Esophagus squamous epithelium (tissue), 5 donors: ENCODE data around the gene PLK5. TPM values are rescaled to one million over a fixed set of nuclear protein-coding genes. Genes with fewer than 3 reads are reported as not detected.
"Not testable (repeated sequence)": the region's sequence is repeated elsewhere in the genome, so short reads cannot be mapped to it uniquely, and the experiment has no call there.

Source experiments
- DNase-seq: peaks from one replicate; lab custom pipeline; 2025; lab: John Stamatoyannopoulos, UW
- H3K27ac ChIP-seq, 4 donors: fragments of 200-600 bp; sonication (generic); one replicate each; pipeline ENCODE4 v1.5.1; 2016 to 2019; ENCODE audit warnings: mild to moderate bottlenecking in 1 of 4
- H3K27me3 ChIP-seq, 4 donors: fragments of 200-600 bp; sonication (generic); 1 replicate in 3 of 4; 2 replicates in 1 of 4; pipeline versions ENCODE4 v1.5.1 to v1.6.0; 2017 to 2021; ENCODE audit warnings: antibody characterized with exemption in 1 of 4
- H3K36me3 ChIP-seq, 3 donors: fragments of 200-600 bp; sonication (generic); one replicate each; pipeline ENCODE4 v1.5.1; 2016 to 2019
- H3K4me1 ChIP-seq, 3 donors: fragments of 200-600 bp; sonication (generic); one replicate each; pipeline ENCODE4 v1.5.1; 2017 to 2019
- H3K4me3 ChIP-seq, 4 donors: fragments of 200-600 bp; sonication (generic); 1 replicate in 3 of 4; 2 replicates in 1 of 4; pipeline ENCODE4 v1.5.1; 2016 to 2019; ENCODE audit warnings: mild to moderate bottlenecking in 2 of 4, moderate library complexity in 1 of 4
- H3K9me3 ChIP-seq, 3 donors: fragments of 200-600 bp; sonication (generic); one replicate each; pipeline ENCODE4 v1.5.1; 2016 to 2019
- POLR2A ChIP-seq, 4 donors: fragments of 450-650 bp; IDR thresholded peaks; one replicate each; pipeline ENCODE4 v1.6.1; 2017; ENCODE audit warnings: antibody characterized with exemption in 4 of 4, mild to moderate bottlenecking in 4 of 4, moderate library complexity in 3 of 4
- WGBS, 2 donors: methylation state at CpG; one replicate each; pipeline ENCODE4 v1.1.5; 2018; 5-methylcytosine and 5-hydroxymethylcytosine counted together
- intact Hi-C: fragments of 100-400 bp; cut with DNase I; formaldehyde crosslinking; loops from one replicate; pipeline ENCODE4 v1.15.0; 2022
- total RNA-seq, 4 donors: library from RNA; depleted of rRNA; stranded (reverse); fragments of >200 nt; gene quantifications; one replicate each; pipeline ENCODE4 v1.1.0, GENCODE V29; 2016
- TF ChIP-seq, protein P1 (sequence below), 6 experiments: fragments of 450-650 bp in 4 of 6; fragments of 200-600 bp in 2 of 6; sonication (generic) in 2 of 6; IDR thresholded peaks; one replicate each; pipeline ENCODE4 v1.5.1; 2016 to 2019; ENCODE audit warnings: antibody characterized with exemption in 6 of 6, mild to moderate bottlenecking in 4 of 6, moderate library complexity in 4 of 6
- donor health status: DM: yes; HTN: yes; CAD: no.

The PLK5 gene
- total RNA-seq, 4 donors from 2014 or later, result 0.19 to 0.66 TPM; not detected in 2

- intact Hi-C loops, result no loop called here
- TF ChIP-seq, protein P1, sequence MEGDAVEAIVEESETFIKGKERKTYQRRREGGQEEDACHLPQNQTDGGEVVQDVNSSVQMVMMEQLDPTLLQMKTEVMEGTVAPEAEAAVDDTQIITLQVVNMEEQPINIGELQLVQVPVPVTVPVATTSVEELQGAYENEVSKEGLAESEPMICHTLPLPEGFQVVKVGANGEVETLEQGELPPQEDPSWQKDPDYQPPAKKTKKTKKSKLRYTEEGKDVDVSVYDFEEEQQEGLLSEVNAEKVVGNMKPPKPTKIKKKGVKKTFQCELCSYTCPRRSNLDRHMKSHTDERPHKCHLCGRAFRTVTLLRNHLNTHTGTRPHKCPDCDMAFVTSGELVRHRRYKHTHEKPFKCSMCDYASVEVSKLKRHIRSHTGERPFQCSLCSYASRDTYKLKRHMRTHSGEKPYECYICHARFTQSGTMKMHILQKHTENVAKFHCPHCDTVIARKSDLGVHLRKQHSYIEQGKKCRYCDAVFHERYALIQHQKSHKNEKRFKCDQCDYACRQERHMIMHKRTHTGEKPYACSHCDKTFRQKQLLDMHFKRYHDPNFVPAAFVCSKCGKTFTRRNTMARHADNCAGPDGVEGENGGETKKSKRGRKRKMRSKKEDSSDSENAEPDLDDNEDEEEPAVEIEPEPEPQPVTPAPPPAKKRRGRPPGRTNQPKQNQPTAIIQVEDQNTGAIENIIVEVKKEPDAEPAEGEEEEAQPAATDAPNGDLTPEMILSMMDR (IDR thresholded peaks at IDR 0.05), result no peak
- TF ChIP-seq POLR2A (IDR thresholded peaks at IDR 0.05), result no peak
- H3K4me1 ChIP-seq, result peaks cover 17 to 29% (median 22%) of the 10 kb centered on the region in 3 donors
- no peaks in the 10 kb centered on the region for H3K36me3 ChIP-seq
- no peak overlapping the region for H3K27ac ChIP-seq
- WGBS, 2 donors, result 59 to 62% methylated on average over 4 to 6 of the region's 8 CpGs
- no peaks in the 10 kb centered on the region for H3K9me3 ChIP-seq
- no peak for DNase-seq
- no peak overlapping the region for H3K4me3 ChIP-seq
- peaks cover 0 to 58% (median 0%) of the 10 kb centered on the region in 4 donors for H3K27me3 ChIP-seq
These were observed 7.5 kb upstream of the PLK5 start for GRCh38 chr19:1516395-1516753.

DNA sequence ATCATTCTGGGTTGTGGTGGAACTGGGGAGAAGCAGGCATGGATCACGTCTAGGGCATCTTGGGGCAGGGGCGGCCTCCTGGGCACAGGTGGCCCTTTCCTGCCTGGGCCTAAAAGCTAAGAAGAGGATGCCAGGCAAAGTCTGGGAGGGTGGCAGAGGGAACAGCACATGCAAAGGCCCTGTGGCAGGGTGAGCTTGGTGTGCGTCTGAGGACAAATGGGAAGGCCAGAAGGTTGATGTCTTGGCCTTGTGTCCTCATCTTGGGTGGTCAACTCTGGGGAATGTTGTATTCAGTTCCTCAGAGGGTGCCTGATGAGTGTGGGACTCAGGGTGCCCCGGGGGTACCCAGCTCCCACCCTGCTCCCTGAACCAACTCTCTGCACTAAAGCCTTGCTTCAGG, 5.4 kb upstream of the PLK5 start:
- H3K9me3 ChIP-seq, result no peaks in the 10 kb centered on the region
- intact Hi-C loops, result no loop called here
- no peak overlapping the region for H3K4me3 ChIP-seq
- WGBS, 2 donors, result 100% methylated on average over 1 to 3 of the region's 4 CpGs
- DNase-seq, result no peak
- H3K27me3 ChIP-seq, result peaks cover 0 to 58% (median 3%) of the 10 kb centered on the region in 4 donors
- H3K36me3 ChIP-seq, result no peaks in the 10 kb centered on the region
- H3K27ac ChIP-seq, result no peak overlapping the region
- peaks cover 5 to 31% (median 6%) of the 10 kb centered on the region in 3 donors for H3K4me1 ChIP-seq
- no peak for TF ChIP-seq POLR2A (IDR thresholded peaks at IDR 0.05)
- TF ChIP-seq, protein P1 (IDR thresholded peaks at IDR 0.05), result no peak

- H3K4me3 ChIP-seq, H3K9me3 ChIP-seq, intact Hi-C loops, H3K27ac ChIP-seq, DNase-seq, H3K36me3 ChIP-seq: not testable (repeated sequence)
- WGBS, 2 donors, result 73 to 83% methylated on average over 4 to 6 of the region's 8 CpGs
- peaks cover 0 to 58% (median 6%) of the 10 kb centered on the region in 4 donors for H3K27me3 ChIP-seq
- H3K4me1 ChIP-seq, result peaks cover 0 to 33% (median 10%) of the 10 kb centered on the region in 3 donors
These were observed 4.1 kb upstream of the PLK5 start for GRCh38 chr19:1519802-1520201.

GRCh38 chr19:1520203-1520780, 3.6 kb upstream of the PLK5 start:
- no peak overlapping the region for H3K27ac ChIP-seq
- DNase-seq, result no peak
- 51 to 88% methylated on average over 1 to 2 of the region's 17 CpGs for WGBS, 2 donors
- H3K9me3 ChIP-seq, result no peaks in the 10 kb centered on the region
- H3K36me3 ChIP-seq, result no peaks in the 10 kb centered on the region
- TF ChIP-seq POLR2A (IDR thresholded peaks at IDR 0.05), result no peak
- TF ChIP-seq, protein P1 (IDR thresholded peaks at IDR 0.05), result no peak
- H3K27me3 ChIP-seq, result peaks cover 0 to 58% (median 11%) of the 10 kb centered on the region in 4 donors
- H3K4me1 ChIP-seq, result peaks cover 0 to 33% (median 10%) of the 10 kb centered on the region in 3 donors
- intact Hi-C loops, result no loop called here
- H3K4me3 ChIP-seq, result no peak overlapping the region

DNA sequence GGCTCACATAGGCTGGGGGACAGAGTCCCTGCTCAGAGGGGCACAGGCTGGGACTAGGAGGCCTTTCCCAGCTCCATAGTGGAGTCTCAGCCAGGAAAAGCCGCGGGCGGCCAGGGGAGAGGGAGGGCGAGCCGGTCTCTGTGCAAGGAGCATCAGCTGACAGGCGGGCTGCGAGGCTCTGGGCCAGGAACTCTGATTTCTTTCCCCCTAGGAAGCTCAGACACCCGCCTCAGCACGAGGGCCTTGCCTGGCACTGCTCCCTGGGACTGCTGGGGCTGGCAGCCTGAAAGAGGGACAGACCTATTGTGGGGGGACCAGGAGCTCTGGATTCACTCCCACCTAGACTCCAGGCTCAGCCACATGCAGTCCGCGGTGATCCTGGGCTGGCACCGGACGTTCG, 2.2 kb upstream of the PLK5 start:
- intact Hi-C loops, result no loop called here

More for the DNA sequence above, 2.2 kb upstream of the PLK5 start:
- no peak for DNase-seq
- Histone ChIP-seq H3K36me3 (no peaks in the 10 kb centered on the region), H3K27me3 (peaks cover 0 to 67% (median 12%) of the 10 kb centered on the region in 4 donors), H3K4me3 (no peak overlapping the region), H3K9me3 (no peaks in the 10 kb centered on the region), H3K4me1 (peaks cover 0 to 33% (median 10%) of the 10 kb centered on the region in 3 donors), H3K27ac (peak overlapping the region in 3 of 4 donors; percentile 38 to 62 (median 61))
- TF ChIP-seq, protein P1 (IDR thresholded peaks at IDR 0.05), result no peak
- no peak for TF ChIP-seq POLR2A (IDR thresholded peaks at IDR 0.05)
- no CpG with 5 or more reads among the region's 14 CpGs for WGBS, 2 donors
